Activated CD8-positive, alpha-beta memory T cell treated with anti-CD3 and anti-CD28 coated beads, Interleukin-2, amount 10 ng/mL, durations not matched to agents 7 days and 5 days (primary cell): ENCODE results near the gene SSBP4. TPM values are rescaled to one million over a fixed set of nuclear protein-coding genes. Genes with fewer than 3 reads are reported as not detected.
"Not testable (repeated sequence)": the region's sequence is repeated elsewhere in the genome, so short reads cannot be mapped to it uniquely, and the experiment has no call there.

ENCODE experiments used
- ATAC-seq: fragments of 150-1000 bp; cut with Tn5 transposase; one replicate; pipeline ENCODE4 v1.10.0; 2021; ENCODE audit warnings: moderate library complexity
- CTCF ChIA-PET: fragments of 350-600 bp; sonication (Branson Sonifier 250); formaldehyde crosslinking; loops from one replicate; lab custom pipeline; 2021; ENCODE audit warnings: antibody characterized with exemption; lab: Charles Lee
- DNase-seq: peaks from one replicate; pipeline ENCODE4 v3.0.0-alpha.2; 2020
- H3K27ac Mint-ChIP-seq: one replicate; pipeline ENCODE4 v1.8.0; 2021; ENCODE audit warnings: mild to moderate bottlenecking, mixed read lengths
- H3K27me3 Mint-ChIP-seq: one replicate; pipeline ENCODE4 v1.8.0; 2021; ENCODE audit warnings: mixed read lengths
- H3K36me3 Mint-ChIP-seq: one replicate; pipeline ENCODE4 v1.8.0; 2021; ENCODE audit warnings: mild to moderate bottlenecking, mixed read lengths
- H3K4me1 Mint-ChIP-seq: one replicate; pipeline ENCODE4 v1.8.0; 2021; ENCODE audit warnings: mixed read lengths
- H3K4me3 Mint-ChIP-seq: one replicate; pipeline ENCODE4 v1.8.0; 2021; ENCODE audit warnings: mild to moderate bottlenecking, moderate library complexity, mixed read lengths
- H3K9me3 Mint-ChIP-seq: one replicate; pipeline ENCODE4 v1.8.0; 2022; ENCODE audit warnings: low read depth, mixed read lengths
- total RNA-seq, 2 experiments: library from RNA; stranded (reverse); gene quantifications; one replicate each; pipeline ENCODE4 v1.2.3, GENCODE V29; 2021

Gene SSBP4
- total RNA-seq, 2 experiments from 2014 or later, result 197 to 247 TPM

DNA sequence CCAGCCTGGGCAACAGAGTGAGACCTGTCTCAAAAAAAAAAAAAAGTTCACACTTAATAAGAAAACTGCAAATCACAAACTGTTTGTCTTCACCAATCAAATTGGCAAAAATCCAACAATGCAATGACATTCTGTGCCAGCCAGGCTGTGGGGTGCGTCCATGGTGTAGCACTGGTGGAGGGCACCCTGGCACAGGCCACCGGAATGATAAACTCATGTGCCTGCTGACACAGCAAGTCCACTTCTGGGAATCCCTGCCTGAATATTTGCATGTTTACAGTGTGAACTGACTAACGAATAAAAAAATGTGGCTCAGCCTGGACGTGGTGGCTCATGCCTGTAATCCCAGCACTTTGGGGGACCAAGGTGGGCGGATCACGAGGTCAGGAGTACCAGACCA lies 20.2 kb upstream of the SSBP4 start:
- ATAC-seq, result no peak
- Mint-ChIP-seq H3K4me1 (peaks cover 20% of the 10 kb centered on the region), H3K27me3 (peaks cover 17% of the 10 kb centered on the region), H3K27ac (no peak overlapping the region), H3K36me3 (no peaks in the 10 kb centered on the region), H3K9me3 (no peaks in the 10 kb centered on the region), H3K4me3 (no peak overlapping the region)
- CTCF ChIA-PET, result interaction anchor here (3.2 to 7.6 kb wide), 2 partner anchors 11 kb away, joined by 10 to 77 read pairs; partner anchors contain the start of gene GDF15
- DNase-seq, result no peak

DNA sequence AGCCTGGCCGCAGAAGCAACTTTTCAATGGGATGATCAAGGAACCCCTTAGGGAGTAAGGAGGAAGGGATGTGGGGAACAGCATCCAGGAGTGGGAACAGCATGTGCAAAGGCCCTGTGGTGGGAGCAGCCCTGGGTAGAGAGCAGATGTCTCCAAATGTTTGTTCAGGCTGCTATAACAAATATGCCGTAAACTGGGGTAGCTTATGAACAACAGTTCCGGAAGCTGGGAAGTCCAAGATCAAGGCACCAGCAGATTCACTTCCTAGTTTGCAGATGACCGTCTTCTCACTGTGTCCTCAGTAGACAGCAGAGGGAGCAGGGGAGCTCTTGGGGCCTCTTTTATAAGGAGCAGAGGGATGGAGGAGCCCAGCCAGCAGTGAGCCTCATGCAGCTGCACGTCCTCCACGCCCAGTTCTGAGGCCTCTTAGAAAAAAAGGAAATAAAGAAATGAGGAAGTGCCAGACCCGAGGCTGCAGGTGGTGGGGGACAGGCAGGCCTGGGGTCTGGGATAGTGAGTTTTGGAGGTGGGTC lies 17.6 kb upstream of the SSBP4 start:
- CTCF ChIA-PET, result interaction anchor here (3.2 to 7.6 kb wide), 2 partner anchors 8 to 13 kb away, joined by 10 to 77 read pairs; partner anchors contain the start of gene GDF15
- no peak overlapping the region for H3K27ac Mint-ChIP-seq
- peaks cover 20% of the 10 kb centered on the region for H3K4me1 Mint-ChIP-seq
- peaks cover 14% of the 10 kb centered on the region for H3K27me3 Mint-ChIP-seq
- no peak overlapping the region for H3K4me3 Mint-ChIP-seq
- peak; percentile 54 for ATAC-seq
- H3K9me3 Mint-ChIP-seq, result no peaks in the 10 kb centered on the region
- no peaks in the 10 kb centered on the region for H3K36me3 Mint-ChIP-seq
- no peak for DNase-seq

- DNase-seq, ATAC-seq, H3K4me3 Mint-ChIP-seq, H3K9me3 Mint-ChIP-seq, H3K27ac Mint-ChIP-seq, H3K36me3 Mint-ChIP-seq: not testable (repeated sequence)
- peaks cover 16% of the 10 kb centered on the region for H3K4me1 Mint-ChIP-seq
- peaks cover 10% of the 10 kb centered on the region for H3K27me3 Mint-ChIP-seq
- CTCF ChIA-PET, result interaction anchor here (7.6 kb wide), 1 partner anchor 14 kb away, joined by 77 read pairs; the partner anchor contains the start of gene GDF15
Observed at GRCh38 chr19:18402455-18403248, 16.5 kb upstream of the SSBP4 start.

DNA sequence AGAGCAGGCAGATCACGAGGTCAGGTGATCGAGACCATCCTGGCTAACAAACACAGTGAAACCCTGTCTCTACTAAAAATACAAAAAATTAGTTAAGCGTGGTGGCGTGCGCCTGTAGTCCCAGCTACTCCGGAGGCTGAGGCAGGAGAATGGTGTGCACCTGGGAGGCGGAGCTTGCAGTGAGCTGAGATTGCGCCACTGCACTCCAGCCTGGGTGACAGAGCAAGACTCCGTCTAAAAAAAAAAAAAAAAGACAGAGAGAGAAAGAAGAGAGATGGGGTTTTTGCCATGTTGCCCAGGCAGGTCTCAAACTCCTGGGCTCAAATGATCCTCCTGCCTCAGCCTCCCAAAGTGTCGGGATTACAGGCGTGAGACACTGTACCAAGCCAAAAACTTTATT lies 13.4 kb upstream of the SSBP4 start:
- not testable (repeated sequence) for H3K9me3 Mint-ChIP-seq, ATAC-seq
- CTCF ChIA-PET, result interaction anchor here (0.7 to 2.2 kb wide), 5 partner anchors 16 to 213 kb away, joined by 3 to 7 read pairs (median 4); partner anchors contain the start of gene MPV17L2

DNA sequence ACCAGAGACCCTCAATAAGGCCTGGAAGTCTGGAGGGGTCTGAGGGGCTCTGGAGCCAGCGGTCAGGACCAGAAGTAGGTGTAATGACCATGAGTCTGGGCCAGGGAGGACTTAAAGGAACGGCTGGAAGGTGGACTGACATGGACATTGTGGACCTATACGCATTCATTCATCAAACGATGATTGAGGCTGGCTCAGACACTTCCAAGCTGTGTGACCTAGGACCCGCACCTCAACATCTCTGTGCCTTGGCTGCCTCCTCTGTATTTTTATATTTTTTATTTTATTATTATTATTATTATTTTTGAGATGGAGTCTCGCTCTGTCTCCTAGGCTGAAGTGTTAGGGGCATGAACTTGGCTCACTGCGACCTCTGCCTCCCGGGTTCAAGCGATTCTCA lies 12.4 kb upstream of the SSBP4 start:
- Mint-ChIP-seq H3K4me3 (no peak overlapping the region), H3K9me3 (no peaks in the 10 kb centered on the region), H3K27me3 (peaks cover 4% of the 10 kb centered on the region), H3K36me3 (no peaks in the 10 kb centered on the region), H3K27ac (no peak overlapping the region), H3K4me1 (peaks cover 13% of the 10 kb centered on the region)
- ATAC-seq (no peak), DNase-seq (no peak)
- CTCF ChIA-PET, result interaction anchor here (0.7 to 2.2 kb wide), 8 partner anchors 9 to 214 kb away, joined by 3 to 7 read pairs (median 4); partner anchors contain the start of genes GDF15, LRRC25, MPV17L2 and SSBP4

More for the DNA sequence above, 13.4 kb upstream of the SSBP4 start:
- not testable (repeated sequence) for DNase-seq, H3K4me3 Mint-ChIP-seq, H3K27me3 Mint-ChIP-seq, H3K36me3 Mint-ChIP-seq, H3K27ac Mint-ChIP-seq
- peaks cover 22% of the 10 kb centered on the region for H3K4me1 Mint-ChIP-seq

DNA sequence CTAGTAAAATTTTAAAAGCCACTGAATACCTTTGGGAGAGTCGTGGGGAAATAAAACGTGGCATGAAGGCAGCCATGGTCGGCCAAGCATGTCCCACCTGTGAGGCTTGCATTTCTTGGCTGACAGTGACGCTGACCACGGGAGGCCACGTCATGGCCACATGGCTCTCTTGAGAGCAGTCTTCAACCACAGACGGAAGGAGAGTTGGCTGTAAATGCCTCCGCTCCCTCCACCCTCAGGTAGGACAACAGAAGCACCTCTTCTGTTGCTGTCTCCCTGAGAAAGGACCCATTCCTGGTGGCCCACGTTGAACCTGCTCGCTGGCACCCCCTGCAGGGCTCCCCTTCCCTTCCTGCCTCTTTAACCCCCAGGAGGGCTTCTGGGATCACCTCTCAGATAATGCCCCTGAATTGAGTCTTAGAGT lies 11.1 kb upstream of the SSBP4 start:
- H3K27ac Mint-ChIP-seq, result no peak overlapping the region
- peaks cover 4% of the 10 kb centered on the region for H3K27me3 Mint-ChIP-seq
- peaks cover 11% of the 10 kb centered on the region for H3K4me1 Mint-ChIP-seq
- CTCF ChIA-PET, result interaction anchor here (4.1 to 13.2 kb wide), 2 partner anchors 12 to 130 kb away, joined by 24 to 127 read pairs; partner anchors contain the start of genes IQCN, JUND and SSBP4
- peak; percentile 48 for DNase-seq
- no peak overlapping the region for H3K4me3 Mint-ChIP-seq
- ATAC-seq, result peak; percentile 12
- H3K9me3 Mint-ChIP-seq, result no peaks in the 10 kb centered on the region
- H3K36me3 Mint-ChIP-seq, result no peaks in the 10 kb centered on the region

- peaks cover 4% of the 10 kb centered on the region for H3K27me3 Mint-ChIP-seq
- ATAC-seq (no peak), DNase-seq (no peak)
- H3K9me3 Mint-ChIP-seq, result no peaks in the 10 kb centered on the region
- no peaks in the 10 kb centered on the region for H3K36me3 Mint-ChIP-seq
- H3K4me1 Mint-ChIP-seq, result peaks cover 48% of the 10 kb centered on the region
- H3K4me3 Mint-ChIP-seq, result no peak overlapping the region
- CTCF ChIA-PET, result interaction anchor here (0.7 to 17.3 kb wide), 18 partner anchors 9 to 300 kb away, joined by 3 to 278 read pairs (median 4); partner anchors contain the start of genes GDF15, IQCN, JUND and LRRC25
- H3K27ac Mint-ChIP-seq, result no peak overlapping the region
Observed at GRCh38 chr19:18412610-18413239, 6.5 kb upstream of the SSBP4 start.

- ATAC-seq, result no peak
- peak overlapping the region; percentile 85 for H3K27ac Mint-ChIP-seq
Observed at GRCh38 chr19:18414504-18415177, 4.6 kb upstream of the SSBP4 start.

DNA sequence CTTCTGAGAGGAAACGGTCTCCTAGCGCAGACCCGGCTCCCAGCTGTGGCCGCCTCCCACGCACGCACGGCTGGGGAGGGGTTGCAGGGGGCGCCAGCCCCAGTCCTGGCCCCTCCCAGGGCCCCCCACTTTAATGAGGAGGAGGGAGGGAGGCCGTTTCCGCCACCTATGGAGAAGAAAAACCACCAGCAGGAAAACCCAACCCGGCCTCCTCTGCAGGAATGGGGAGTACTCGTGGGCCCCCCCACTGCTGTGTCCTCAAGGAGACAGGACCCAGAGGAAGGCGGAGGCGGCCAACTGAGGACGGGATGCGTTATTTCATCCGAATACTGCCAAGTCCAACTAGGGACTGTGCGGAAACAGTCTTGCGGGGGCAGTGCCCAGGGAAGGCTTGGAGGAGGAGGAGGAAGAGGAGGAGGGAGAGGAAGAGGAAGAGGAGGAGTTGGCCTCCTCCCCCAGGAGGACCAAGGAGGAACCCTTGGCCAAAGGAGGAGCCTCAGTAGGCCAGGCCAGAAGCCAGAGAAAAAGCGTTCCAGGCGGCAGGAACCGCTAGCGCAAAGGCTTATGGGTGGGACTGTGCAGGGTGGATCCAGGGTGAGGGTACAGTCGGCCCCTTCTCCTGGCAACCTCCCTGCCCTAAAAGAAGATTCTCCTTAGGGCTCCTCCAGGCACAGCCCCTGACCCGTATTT lies 3.9 kb upstream of the SSBP4 start:
- peaks cover 2% of the 10 kb centered on the region for H3K36me3 Mint-ChIP-seq
- H3K27me3 Mint-ChIP-seq, result peaks cover 8% of the 10 kb centered on the region
- H3K27ac Mint-ChIP-seq, result peak overlapping the region; percentile 85
- DNase-seq (no peak), ATAC-seq (no peak)
- H3K4me3 Mint-ChIP-seq, result peak overlapping the region; percentile 50
- H3K9me3 Mint-ChIP-seq, result no peaks in the 10 kb centered on the region
- CTCF ChIA-PET, result interaction anchor here (0.7 to 17.3 kb wide), 14 partner anchors 7 to 223 kb away, joined by 3 to 278 read pairs (median 4); partner anchors contain the start of genes GDF15, IQCN, JUND and LSM4
- H3K4me1 Mint-ChIP-seq, result peaks cover 57% of the 10 kb centered on the region

More at GRCh38 chr19:18414504-18415177, 4.6 kb upstream of the SSBP4 start:
- no peak overlapping the region for H3K4me3 Mint-ChIP-seq
- peaks cover 8% of the 10 kb centered on the region for H3K27me3 Mint-ChIP-seq
- peak; percentile 80 for DNase-seq
- H3K4me1 Mint-ChIP-seq, result peaks cover 56% of the 10 kb centered on the region
- CTCF ChIA-PET, result interaction anchor here (0.7 to 17.3 kb wide), 18 partner anchors 8 to 222 kb away, joined by 3 to 278 read pairs (median 4); partner anchors contain the start of genes GDF15, IQCN, JUND and LSM4
- H3K9me3 Mint-ChIP-seq, result no peaks in the 10 kb centered on the region
- no peaks in the 10 kb centered on the region for H3K36me3 Mint-ChIP-seq

GRCh38 chr19:18416778-18417249 lies 2.4 kb upstream of the SSBP4 start:
- peaks cover 65% of the 10 kb centered on the region for H3K4me1 Mint-ChIP-seq
- peaks cover 3% of the 10 kb centered on the region for H3K27me3 Mint-ChIP-seq
- H3K27ac Mint-ChIP-seq, result peak overlapping the region; percentile 85
- CTCF ChIA-PET, result interaction anchor here (1.0 to 17.3 kb wide), 7 partner anchors 12 to 224 kb away, joined by 3 to 278 read pairs (median 4); partner anchors contain the start of genes GDF15, IQCN, JUND and MPV17L2
- DNase-seq (peak; percentile 84), ATAC-seq (peak; percentile 27)
- peaks cover 2% of the 10 kb centered on the region for H3K36me3 Mint-ChIP-seq
- peak overlapping the region; percentile 66 for H3K4me3 Mint-ChIP-seq
- no peaks in the 10 kb centered on the region for H3K9me3 Mint-ChIP-seq

DNA sequence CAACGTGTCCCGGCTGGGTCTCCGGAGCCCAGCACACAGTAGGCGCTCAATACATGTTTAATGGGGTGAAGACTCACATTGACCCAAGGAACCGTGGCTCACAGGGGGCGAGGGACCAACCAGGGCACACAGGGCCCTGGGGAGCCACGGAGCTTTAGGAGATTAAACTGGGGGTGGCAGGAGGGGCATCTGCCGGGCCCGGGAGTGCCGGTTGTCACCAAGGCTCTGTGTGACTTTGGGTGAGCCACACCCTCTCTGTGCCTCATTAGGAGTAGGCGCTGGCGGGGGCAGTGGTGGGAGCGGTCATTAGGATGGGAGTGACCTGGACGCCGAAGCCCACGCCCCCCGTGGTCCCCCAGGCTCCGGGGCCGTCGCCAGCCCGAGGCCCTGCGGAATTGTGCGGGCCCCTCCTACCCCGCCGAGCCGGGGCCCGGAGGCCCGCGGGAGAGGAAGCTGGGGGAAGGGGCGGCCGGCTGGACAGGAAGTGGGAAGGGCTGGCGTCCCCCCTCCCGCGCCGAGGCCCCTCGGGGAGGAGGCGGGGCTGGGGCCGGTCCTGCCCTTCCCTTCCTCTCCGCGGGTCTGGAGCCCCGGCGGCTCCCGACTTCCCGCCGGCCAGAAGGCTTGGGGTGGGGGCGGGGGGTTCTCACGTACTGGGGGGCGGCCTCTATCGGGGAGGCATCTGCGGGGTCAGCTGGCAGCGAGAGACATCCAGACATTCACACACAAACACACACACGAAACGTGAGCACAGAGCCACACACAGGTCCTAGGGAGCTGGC lies 1.8 kb upstream of the SSBP4 start:
- ATAC-seq (peak; percentile 5), DNase-seq (peak; percentile 72)
- peak overlapping the region; percentile 97 for H3K4me3 Mint-ChIP-seq
- CTCF ChIA-PET, result interaction anchor here (1.1 to 17.3 kb wide), 8 partner anchors 11 to 213 kb away, joined by 3 to 278 read pairs (median 4); partner anchors contain the start of genes GDF15, IQCN, JUND and PGPEP1
- H3K4me1 Mint-ChIP-seq, result peaks cover 70% of the 10 kb centered on the region
- peaks cover 3% of the 10 kb centered on the region for H3K27me3 Mint-ChIP-seq
- H3K27ac Mint-ChIP-seq, result peak overlapping the region; percentile 89
- H3K36me3 Mint-ChIP-seq, result peaks cover 2% of the 10 kb centered on the region
- H3K9me3 Mint-ChIP-seq, result no peaks in the 10 kb centered on the region
